GM19238 (cell line): ENCODE results near the gene MAP4K1.
"Not testable (repeated sequence)": the region's sequence is repeated elsewhere in the genome, so short reads cannot be mapped to it uniquely, and the experiment has no call there.

Experiments
- DNase-seq: peaks from one replicate; pipeline ENCODE4 v3.0.0; 2011; ENCODE audit warnings: low spot score; ENCODE audit not compliant: insufficient read length

Gene MAP4K1

GRCh38 chr19:38571682-38572081 lies 46.1 kb downstream of the MAP4K1 start:
- no peak for DNase-seq

- no peak for DNase-seq
Measured at GRCh38 chr19:38569368-38569983, 48.3 kb downstream of the MAP4K1 start.

- no peak for DNase-seq
Measured at GRCh38 chr19:38565691-38566105, 52.1 kb downstream of the MAP4K1 start.

GRCh38 chr19:38564981-38565690 lies 52.6 kb downstream of the MAP4K1 start:
- DNase-seq = no peak

- DNase-seq = no peak
Measured at GRCh38 chr19:38563475-38563874, 54.3 kb downstream of the MAP4K1 start.

- no peak for DNase-seq
Measured at GRCh38 chr19:38562096-38562495, 55.7 kb downstream of the MAP4K1 start.

GRCh38 chr19:38561658-38562057 lies 56.1 kb downstream of the MAP4K1 start:
- no peak for DNase-seq

- no peak for DNase-seq
Measured at GRCh38 chr19:38561053-38561606, 56.6 kb downstream of the MAP4K1 start.

GRCh38 chr19:38559428-38560401 lies 58.0 kb downstream of the MAP4K1 start:
- peak; percentile 39 for DNase-seq

- DNase-seq = not testable (repeated sequence)
Measured at GRCh38 chr19:38558933-38559332, 58.8 kb downstream of the MAP4K1 start.

GRCh38 chr19:38557205-38557799 lies 60.5 kb downstream of the MAP4K1 start:
- DNase-seq = peak; percentile 47

GRCh38 chr19:38556521-38557174 lies 61.1 kb downstream of the MAP4K1 start:
- DNase-seq = no peak

- DNase-seq = no peak
Measured at GRCh38 chr19:38555200-38555599, 62.6 kb downstream of the MAP4K1 start.

- no peak for DNase-seq
Measured at GRCh38 chr19:38554676-38555141, 63.0 kb downstream of the MAP4K1 start.

- DNase-seq = not testable (repeated sequence)
Measured at GRCh38 chr19:38553239-38553638, 64.5 kb downstream of the MAP4K1 start.

- no peak for DNase-seq
Measured at GRCh38 chr19:38551450-38551813, 66.3 kb downstream of the MAP4K1 start.

- no peak for DNase-seq
Measured at GRCh38 chr19:38550376-38550775, 67.4 kb downstream of the MAP4K1 start.

- DNase-seq = no peak
Measured at GRCh38 chr19:38549942-38550341, 67.8 kb downstream of the MAP4K1 start.

- no peak for DNase-seq
Measured at GRCh38 chr19:38549061-38549460, 68.7 kb downstream of the MAP4K1 start.

GRCh38 chr19:38547421-38547820 lies 70.3 kb downstream of the MAP4K1 start:
- DNase-seq = no peak

- DNase-seq = no peak
Measured at GRCh38 chr19:38545596-38545995, 72.2 kb downstream of the MAP4K1 start.
